ENCODE measurements around the gene KLK11.

KLK11 gene

DNA sequence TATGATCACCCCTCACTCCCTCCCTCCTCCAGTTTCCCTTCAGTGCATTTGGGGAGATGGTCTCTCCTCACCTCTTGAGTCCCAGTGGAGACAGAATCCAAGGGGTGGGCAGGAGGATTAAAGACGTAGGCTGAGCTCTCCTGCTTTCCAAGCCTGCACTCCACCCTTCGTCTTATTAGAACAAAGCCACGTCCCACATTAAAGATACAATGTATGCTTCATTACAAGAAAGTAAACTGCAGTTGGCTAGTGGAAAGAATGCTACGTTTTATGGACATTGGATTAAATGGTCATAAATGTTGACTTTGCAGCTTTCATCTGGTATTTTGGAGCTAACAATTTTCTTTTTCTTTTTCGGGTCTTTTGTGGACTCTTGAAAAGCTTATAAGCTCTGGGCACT, 1.5 kb upstream of the KLK11 start:
- DNase-seq (ENCODE audit: low spot score) = no peak

DNA sequence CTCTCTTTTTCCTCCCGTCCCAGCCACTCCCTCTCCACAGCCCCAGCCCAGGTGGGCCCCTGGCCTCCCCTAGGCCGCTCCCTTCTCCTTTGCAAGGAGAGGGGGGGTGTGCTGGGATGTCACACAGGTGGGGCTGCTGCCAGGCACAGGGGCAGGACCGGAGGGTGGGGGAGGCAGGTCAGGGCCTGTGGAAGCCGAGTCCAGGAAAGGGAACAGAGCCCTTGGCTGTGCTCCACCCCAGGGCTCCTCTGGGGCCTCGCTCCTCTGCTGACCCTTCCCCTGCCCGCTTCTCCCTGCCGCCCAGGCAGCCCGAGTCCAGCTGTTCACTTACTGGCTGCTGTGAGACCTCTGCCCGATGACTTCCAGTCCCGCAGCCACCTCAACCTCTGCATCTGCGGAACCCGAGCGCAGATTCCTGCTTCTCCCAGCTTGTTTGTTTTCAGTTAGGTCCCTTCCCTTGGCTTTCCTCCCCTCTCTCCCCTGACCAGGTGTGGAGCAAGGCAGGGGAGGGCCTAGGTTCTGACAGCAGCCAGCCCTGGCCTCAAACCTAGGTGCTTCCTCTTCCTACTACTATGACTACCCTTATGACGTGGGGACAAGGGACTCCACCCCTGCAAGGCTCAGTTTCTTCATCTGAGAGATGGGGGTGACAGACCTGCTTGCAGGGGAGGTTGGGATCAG, 850 bp upstream of the KLK11 start:
- no peak for DNase-seq (ENCODE audit: low spot score)

DNA sequence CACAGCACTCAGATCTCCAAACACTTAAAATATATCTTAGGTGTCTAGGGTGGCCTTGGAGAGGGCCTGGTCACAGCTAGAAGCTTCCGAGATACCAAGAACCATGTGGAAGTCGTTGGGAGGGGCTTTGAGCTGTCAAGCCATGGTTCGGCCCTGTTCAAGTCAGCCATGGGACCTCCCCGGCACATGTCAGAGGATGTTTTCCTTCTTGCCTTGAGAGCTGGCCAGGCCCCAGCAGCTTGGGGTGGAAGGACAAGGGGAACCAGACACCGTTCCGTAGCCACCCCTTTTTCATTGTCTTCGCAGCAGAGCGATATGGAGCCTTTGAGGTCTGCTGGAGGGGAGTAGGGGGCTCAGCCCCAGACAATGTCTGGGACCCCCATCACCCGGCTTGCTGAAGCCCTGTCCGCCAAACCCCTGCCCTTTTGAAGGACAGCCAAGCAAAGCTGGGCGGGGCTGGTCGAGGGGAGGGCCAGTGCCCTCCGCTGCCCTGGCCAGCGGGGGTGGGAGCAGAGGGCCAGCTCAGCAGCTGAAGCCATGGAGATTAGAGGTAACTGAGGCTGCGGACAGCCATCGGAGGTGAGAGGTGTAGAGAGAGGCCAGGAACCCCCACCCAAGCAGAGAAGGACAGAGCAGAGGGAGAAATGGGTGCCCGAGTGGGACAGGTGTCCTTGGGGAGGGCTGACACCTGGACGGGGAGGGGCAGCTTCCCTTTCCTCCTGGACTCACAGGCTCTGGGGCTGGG, 435 bp downstream of the KLK11 start:
- no peak for DNase-seq (ENCODE audit: low spot score)

DNA sequence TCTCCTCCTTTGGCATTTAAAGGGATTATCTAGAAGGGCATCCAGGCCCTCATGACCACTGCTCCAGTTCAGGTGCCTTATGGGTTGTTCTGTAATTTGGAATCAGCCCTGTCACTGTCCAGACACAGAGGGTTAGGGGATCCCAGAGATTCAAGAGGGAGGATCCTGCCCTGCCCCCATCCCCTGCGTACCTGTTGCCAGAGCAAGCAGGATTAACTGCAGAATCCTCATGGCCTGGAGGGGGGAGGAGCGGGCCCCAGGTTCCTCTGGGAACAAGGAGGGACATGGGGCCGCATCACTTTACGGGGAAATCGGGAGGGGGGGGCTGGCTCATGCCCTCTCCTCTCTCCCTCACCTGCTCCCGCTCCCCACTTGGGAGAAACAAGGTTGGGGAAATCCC, 1.0 kb downstream of the KLK11 start:
- no peak for DNase-seq (ENCODE audit: low spot score)

DNA sequence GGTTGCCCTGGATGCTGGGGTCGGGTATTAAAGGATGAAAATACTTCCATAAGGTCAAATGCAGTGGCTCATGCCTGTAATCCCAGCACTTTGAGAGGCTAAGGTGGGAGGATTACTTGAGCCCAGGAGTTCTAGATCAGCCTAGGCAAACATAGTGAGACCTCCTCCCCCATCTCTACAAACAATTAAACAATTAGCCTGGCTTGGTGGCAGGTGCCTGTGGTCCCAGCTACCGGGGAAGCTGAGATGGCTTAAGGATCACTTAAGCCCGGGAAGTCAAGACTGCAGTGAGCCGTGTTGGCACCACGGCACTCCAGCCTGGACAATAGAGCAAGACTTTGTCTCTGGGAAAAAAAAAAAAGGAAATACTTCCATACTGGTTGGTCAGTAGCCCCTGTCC, 1.5 kb downstream of the KLK11 start:
- DNase-seq (ENCODE audit: low spot score) = no peak

DNA sequence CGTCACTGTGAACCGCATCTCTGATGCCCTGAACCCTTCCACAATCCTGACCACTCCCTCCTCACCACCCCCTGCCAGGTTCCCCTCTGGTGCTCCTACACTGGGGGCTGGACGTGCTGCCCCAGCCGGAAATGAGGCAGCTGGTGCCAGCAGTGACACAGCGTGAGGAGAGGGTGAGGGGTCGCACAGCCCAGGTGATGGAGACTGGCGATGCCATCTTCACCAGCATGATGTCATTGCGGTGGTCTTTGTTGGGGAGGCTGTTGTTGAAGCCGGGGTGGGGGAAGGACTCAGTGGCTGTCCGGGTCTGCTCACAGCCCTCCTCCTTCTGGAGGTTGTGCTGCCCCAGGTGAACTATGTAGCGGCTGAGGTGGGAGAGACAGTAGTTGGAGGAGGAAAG, 2.5 kb downstream of the KLK11 start:
- no peak for DNase-seq (ENCODE audit: low spot score)

DNA sequence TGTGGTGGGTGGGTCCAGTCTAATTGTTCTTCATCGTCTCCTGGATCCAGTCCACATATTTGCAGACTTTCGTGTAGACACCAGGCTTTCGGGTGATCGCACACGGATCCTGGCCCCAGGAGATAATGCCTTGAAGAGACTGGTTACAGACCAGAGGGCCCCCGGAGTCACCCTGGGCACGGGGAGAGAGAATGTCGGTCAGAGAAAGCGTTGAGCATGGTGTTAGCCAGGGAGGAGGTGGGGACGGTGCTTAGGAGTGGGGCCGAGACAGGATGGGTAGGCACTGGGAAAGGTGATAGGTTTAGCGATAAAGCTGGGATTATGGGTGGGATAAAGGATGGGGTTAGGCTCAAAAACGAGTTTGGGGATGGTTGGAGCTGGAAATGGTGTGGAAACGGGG, 3.9 kb downstream of the KLK11 start:
- no peak for DNase-seq (ENCODE audit: low spot score)

DNA sequence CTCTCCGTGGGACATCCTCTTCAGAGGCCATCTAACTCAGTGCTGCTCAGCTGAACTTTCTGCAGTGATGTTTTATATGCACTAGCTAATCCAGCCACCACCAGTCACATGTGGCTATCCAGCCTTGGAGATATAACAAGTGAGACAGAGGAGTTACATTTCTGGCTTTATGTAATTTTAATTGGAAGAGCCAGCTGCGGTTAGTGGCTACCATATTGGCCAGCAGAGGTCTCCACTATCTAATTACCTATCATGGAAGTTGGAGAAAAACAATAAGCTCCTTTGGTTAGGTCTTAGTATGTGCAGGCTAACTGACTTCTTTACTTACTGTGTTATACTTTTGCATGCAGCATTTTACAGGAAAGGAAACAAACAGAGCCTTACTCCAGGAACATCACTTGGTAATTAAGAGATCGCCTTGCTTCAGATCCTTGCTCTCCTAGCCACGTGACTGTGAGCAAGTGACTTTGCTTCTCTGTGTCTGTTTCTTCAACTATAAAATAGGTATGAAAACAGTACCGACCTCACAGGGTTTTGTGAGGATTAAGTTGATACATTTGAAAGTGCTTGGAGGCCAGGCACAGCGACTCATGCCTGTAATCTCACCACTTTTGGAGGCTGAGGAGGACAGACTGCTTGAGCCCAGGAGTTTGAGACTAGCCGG, 5.3 kb downstream of the KLK11 start:
- DNase-seq (ENCODE audit: low spot score) = peak; percentile 58

DNA sequence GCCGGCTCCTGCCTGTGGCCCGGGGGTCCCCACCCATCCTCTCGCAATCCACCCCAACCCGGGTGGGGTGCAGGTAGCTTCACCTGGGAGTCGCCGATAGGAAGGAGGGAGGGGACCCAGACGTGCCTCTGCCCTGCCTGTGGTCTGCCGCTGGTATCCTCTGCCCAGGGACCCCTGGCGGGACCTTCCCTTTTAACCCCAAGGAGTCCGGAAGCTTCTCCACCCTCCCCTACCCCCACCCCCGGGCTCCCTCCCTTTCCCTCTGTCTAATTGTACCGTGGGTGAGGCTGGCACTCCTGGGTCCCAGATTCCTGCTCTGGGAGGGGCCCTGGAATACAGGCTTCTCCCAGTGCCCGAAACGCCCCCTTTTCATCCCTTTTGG, 6.9 kb downstream of the KLK11 start, which contains the start of gene KLK10:
KLK10 (minus strand) TSS at position 166 of the 382 bp plus-strand sequence. CDS start 579 bp downstream, outside the sequence.
- no peak for DNase-seq (ENCODE audit: low spot score)

DNA sequence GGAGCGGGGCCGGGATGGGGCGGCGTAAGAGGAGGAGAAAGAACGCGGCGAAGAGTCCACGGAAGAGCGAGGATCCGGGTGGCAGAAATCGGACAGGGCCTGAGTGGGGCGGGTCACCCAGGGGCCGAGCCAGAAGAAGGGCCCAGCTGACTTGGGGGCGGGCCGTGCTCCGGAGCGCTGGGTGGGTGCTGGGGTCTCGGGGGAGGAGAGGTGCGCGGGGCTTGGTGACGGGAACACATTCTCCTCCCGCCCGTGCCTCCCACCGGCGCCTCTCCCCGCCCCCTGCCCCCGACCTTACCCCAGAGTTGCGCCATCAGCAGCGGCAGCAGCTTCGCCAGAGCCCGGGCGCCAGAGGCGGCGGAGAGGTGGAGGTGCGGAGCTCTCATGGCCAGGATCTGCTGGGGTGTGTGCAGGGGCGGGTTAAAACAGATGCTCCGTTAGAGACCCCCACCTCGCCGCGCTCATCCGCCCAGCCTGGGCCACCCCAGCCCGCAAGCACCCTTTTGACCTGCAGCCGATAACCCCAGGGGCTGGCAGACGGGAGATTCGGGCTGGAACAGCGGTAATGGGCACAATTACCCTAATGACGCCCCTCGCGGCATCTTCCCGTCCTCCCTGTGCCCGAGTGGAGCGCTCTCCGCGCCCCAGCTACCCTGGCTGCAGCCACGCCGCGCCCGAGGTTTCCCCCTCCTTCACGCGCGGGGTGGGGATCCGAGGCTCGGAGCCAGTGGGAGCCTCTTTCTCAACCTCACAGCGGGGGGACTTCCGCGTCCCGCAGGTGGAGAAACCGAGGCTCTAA, 7.5 kb downstream of the KLK11 start:
- no peak for DNase-seq (ENCODE audit: low spot score)

DNA sequence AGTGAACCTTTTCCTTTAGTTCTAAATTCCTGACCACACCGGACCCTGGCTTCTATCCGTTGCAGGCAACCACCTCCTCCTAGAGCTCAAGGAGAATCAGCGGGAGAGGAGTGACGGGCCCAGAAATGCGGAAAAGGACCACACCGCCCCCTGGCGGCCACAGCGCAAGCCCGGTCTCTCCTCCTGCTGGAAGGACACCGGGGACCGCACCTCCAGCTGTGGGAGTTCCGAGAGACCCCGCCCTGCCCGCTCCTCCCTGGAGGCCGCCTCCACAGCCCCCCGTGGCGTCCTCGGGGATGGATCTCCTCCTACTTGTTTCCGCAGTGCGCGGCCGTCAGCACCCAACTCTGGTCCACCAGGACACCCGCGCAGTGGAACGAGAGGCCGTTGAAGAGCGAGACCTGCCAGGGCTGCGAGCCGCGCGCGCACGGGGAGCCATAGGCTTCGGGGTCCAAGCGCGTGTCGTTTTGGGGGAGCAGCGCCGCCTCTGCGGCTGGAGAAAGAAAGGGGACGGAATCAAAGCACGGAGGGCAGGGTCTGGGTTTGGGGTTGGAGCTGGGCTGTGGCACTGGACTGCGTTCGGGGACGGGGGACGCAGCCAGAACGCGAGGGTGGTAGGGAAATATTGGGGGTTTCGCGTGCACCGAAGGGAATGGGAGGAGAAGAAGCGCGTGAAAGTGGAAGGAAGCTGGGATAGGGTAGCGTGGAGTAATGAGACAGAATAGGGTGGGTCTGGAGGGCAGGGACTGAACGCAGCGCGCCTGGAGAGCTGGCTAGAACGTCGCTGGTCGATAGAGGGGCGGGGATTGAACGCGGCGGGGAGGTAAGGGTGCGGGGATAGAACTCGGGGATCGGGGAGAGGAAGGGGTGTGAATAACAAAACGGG, 9.4 kb downstream of the KLK11 start:
- no peak for DNase-seq (ENCODE audit: low spot score)

DNA sequence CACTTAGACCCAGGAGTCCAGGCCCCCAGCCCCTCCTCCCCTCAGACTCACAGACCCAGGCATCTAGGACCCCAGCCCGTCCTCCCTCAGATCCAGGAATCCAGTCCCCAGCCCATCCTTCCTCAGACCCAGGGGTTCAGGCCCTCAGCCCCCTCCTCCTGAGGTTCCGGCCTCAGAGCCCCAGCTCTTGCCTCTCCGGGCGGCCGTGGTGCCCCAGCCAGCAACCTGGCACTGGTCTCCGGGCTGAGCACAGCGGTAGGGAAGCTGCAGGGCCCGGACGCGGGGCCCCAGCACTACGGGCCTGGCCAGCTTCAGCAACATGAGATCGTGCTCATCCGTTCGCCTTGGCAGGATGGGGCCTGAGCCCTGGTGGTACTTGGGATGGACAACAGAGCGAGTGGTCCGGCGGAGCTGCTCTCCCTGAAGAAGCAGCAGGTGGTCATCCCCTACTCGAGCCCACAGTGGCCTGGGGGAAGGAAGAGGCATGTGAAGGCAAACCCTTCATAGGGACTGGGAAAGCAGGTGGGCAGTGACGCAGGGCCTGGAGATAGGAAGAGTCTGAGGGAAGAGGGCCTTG, 10.6 kb downstream of the KLK11 start:
- no peak for DNase-seq (ENCODE audit: low spot score)

DNA sequence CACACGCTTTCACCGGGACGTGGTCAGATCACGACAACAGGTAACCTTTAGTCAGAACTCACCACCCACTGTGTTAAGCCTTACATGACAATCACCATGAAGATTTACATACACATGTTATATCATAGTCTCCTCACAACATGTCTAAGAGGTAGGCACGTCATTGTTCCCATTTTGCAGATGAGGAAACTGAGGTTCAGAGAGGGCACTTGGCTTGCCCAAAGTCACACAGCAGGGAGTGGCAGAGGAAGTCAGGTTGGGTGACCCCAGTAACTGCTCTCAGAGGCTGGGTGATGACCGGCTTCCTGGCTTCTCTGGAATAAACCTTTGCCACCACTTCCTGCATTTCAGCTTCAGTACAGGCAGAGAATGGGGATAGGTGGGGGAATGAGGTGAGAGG, 12.2 kb downstream of the KLK11 start:
- DNase-seq (ENCODE audit: low spot score) = no peak

DNA sequence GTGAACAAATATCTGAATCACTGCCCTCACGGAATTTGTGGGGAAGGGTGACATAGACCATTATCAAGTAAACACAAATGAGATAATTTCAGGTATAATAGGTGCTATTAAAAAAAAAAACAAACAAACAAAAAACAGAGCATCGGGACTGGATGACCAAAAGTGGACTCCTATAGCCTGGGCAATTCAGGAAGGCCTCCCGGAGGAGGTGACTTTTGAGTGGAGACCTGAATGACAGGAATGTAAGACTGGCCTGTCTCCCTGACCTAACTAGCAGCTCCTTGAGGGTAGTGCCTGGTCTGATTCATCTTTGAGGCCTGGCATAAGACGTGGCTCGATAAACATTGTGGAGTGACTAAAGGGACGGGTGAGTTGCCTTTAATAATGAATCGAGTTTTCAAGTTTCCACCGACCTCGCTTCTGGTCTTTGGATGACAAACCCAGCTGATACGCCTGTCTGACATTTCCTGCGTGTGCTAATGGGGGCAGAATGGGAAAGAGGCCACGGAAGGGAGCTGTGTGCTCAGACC, 13.7 kb downstream of the KLK11 start:
- DNase-seq (ENCODE audit: low spot score) = no peak

DNA sequence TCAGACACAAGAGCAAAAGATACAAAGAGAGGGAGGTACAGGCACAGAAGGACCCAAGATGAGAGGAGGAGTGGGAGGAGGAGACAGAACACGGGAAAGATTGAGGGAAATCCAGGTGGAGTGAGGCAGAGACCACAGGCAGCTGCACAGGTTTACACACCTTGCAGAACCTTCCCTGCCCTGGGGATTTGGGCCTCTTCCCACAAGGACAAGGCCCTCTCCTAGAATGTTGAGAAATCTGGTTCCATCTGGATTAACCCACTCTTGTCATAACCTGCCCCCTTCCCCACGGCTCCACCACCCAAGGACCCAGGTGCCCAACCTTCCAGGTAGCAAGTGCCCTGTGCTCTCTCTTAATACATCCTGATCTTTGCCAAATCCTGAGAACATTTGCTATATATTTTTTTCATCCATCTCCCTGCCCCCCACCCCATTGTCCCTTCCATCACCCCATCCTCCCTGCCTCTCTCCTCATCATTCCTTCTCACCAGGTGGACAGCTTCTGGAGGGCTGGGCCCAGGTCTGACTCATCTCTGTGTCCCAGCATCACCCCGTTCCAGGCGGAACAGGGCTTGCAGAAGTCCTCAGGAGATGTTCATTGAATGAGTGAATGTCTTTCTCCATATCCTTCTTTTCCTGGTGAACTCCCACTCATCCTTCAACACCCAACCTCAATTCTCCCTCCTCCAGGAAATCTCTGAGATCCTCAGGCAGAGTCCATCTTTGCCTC, 16.2 kb downstream of the KLK11 start:
- DNase-seq (ENCODE audit: low spot score) = no peak

DNA sequence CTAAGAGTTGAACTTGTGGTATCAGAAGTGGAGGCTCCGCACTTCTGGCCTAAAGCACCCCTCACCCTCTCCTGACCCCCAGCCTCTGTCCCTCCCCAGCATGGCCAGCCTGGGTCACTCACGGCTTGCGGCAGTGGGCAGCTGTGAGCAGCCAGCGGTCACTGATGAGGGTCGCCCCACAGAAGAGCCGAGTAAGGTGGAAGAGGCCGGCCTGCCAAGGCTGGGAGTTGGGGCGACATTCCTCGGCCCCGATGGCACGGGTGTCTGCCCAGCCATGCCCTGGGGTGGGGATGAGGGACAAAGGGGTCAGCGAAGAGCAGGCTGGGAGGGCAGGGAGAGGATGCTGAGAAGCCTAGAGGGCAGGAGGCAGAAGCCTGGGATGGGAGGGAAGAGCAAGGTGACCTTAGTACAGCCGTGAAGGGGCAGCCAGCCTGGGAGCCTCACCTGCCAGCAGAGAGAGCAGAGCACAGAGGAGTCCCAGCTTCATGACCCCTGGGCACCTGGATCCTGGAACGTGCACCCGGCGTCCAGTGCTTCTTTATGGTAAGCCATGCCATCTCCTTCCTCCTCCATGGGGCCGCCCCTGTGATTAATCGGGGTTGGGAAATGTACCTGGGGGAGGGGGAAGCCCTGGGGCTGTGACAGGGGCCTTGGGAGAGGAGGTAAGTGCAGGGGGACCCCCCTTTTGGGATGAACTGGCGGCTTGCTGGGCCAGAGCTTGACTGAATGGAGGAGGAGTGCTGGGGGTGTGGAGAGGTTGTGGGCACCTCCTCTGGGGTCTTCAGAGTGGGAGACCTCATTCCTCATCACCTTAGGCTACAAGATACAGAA, 17.1 kb downstream of the KLK11 start:
- no peak for DNase-seq (ENCODE audit: low spot score)

DNA sequence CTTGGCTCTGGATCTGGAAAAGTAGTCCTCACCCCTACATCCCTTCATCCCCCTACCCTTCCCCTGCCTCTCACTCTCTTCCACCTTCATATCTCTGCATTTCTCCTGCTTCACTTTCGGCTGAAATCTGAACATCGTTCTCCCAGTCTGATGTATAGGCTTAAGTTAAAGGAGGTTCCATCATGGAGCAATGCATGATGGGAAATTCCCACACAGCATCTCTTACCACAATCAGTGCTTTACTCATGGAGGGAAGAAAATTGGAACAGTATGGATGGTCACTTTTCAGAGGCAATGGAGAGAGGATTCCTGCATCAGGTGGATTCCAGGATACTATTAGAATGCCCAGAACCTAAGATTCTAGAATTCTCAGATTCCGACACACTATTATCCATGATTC, 18.9 kb downstream of the KLK11 start:
- no peak for DNase-seq (ENCODE audit: low spot score)

DNA sequence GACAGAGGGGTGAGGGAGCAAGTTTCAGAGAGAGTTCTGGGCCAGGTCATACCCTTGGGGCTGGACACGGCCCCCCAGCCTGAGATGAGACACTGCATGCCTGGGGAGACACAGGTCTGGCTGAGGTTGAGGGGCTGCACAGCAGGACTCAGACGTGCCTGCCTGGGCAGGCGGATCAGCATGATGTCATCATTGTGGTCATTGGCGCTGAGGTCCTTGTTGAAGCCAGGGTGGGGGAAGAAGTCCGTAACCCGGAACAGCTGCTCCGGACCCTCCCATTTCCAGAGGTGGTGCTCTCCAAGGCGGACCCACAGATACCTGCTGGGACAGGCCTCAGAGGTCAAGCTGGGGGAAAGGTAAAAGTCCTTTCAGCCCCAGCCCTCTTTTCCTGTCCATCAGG, 20.0 kb downstream of the KLK11 start:
- DNase-seq (ENCODE audit: low spot score) = no peak

DNA sequence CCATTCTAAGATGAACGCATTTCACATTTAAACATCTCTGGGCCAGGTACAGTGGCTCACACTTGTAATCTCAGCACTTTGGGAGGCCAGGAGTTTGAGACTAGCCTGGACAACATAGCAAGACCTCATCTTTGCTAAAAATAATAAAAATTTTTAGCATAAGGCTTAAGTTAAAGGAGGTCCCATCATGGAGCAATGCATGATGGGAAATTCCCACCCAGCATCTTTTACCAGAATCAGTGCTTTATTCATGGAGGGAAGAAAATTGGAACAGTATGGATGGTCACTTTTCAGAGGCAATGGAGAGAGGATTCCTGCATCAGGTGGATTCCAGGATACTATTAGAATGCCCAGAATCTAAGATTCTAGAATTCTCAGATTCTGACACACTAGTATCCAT, 21.2 kb downstream of the KLK11 start:
- no peak for DNase-seq (ENCODE audit: low spot score)

Data from NAMALWA (cell line).